GM20431 (cell line): ENCODE results near the gene FAM156B.
"Not testable (repeated sequence)": the region's sequence is repeated elsewhere in the genome, so short reads cannot be mapped to it uniquely, and the experiment has no call there.

ENCODE experiments used
- in situ Hi-C: fragments of 300-500 bp; cut with MseI, MboI; formaldehyde crosslinking; loops from one replicate; pipeline ENCODE4 v1.15.0; 2020; ENCODE audit warnings: low sequenced_read_pairs; ENCODE audit not compliant: unreplicated experiment

FAM156B gene

DNA sequence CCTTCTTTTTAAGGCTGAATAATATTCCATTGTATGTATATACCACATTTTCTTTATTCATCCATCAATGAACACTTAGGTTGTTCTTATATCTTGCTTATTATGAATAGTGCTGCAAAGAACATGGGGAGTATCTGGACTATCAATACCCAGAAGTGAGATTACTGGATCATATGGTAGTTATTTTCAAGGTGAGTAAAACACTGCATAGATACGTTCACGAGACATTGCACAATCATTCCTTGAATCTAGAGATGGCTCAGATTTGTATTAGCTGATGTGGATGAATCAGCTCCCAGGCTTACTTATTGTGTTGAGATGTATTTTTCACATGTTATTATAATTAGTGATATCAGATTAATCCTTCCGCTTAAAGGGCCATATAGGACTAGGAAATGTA, 17.6 kb downstream of the FAM156B start:
- in situ Hi-C loops: not testable (repeated sequence)

DNA sequence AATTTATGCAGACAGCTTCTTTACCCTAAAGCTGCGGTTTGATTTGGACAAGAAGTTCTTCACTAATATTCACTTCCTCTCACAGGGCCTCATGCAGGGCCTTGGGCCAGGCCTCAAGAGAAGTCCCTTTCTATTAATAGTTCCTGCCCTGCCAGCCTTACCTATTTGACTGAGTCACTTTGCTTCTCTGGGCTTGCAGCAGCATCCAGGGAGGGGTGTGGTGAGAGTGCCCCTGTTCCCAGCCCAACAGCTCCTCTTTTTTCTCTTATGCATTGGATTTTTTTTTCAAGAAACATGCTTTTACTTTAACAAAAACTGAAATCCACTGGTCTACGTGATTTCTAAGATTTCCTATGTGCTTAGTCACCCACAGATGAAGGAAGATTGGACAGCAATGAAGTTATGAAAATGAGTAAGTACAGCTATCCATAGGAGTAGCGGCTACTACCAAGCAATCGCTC, 26.7 kb downstream of the FAM156B start:
- in situ Hi-C loops: no loop called here

DNA sequence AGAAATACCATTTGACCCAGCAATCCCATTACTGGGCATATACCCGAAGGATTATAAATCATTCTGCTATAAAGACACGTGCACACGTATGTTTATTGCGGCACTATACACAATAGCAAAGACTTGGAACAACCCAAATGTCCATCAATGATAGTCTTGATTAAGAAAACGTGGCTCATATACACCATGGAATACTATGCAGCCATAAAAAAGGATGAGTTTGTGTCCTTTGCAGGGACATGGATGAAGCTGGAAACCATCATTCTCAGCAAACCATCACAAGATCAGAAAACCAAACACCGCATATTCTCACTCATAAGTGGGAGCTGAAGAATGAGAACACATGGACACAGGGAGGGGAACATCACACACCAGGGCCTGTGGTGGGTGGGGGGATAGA, 33.1 kb downstream of the FAM156B start:
- in situ Hi-C loops: not testable (repeated sequence)

DNA sequence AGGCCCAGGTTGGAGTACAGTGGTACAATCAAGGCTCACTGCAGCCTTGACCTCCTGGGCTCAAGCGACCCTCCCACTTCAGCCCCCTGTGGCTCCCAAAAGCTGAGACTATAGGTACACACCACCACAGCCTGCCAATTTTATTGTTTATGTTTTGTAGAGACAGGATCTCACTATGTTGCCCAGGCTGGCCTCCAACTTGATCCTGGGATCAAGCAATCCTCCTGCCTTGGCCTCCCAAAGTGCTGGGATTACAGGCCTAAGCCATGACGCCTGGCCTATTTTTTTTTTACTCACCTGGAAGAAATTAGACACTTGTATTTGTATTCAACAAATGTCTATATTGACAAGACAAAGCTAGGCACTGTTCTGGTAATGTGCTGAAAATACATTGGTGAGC, 36.1 kb downstream of the FAM156B start:
- in situ Hi-C loops: no loop called here

DNA sequence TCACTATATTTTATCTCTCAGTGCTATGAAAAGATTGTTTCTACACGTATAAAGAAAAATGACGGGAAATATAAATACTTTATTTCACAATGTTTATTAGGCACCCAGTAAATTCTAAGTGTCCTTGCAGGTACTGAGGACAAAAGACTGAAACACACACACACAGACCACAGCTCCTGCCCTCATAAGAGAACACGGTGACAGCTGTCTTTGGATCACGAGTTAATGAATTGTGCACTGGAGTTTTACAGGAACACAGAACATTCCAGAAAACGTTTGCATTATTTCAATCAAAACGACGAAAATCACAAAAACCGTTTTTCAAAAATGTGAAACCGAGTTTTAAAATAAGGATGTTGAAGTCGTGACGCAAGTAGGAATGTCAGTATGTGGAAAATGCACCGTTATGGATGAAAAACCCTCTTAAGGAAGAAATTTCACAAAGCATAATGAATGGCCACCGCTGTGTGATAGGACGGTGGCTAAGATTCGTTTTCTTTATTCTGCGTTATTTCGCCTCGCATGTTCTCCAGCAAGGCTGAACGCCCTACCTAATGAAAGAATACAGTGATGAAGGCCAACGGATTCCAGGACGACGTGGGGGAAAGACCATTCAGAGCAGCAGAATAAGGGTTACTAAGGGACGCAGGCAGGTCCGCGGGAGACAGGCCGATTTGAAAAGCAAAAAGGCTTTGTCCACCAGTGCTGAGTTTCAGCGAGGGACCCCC, 37.0 kb downstream of the FAM156B start:
- in situ Hi-C loops: no loop called here

DNA sequence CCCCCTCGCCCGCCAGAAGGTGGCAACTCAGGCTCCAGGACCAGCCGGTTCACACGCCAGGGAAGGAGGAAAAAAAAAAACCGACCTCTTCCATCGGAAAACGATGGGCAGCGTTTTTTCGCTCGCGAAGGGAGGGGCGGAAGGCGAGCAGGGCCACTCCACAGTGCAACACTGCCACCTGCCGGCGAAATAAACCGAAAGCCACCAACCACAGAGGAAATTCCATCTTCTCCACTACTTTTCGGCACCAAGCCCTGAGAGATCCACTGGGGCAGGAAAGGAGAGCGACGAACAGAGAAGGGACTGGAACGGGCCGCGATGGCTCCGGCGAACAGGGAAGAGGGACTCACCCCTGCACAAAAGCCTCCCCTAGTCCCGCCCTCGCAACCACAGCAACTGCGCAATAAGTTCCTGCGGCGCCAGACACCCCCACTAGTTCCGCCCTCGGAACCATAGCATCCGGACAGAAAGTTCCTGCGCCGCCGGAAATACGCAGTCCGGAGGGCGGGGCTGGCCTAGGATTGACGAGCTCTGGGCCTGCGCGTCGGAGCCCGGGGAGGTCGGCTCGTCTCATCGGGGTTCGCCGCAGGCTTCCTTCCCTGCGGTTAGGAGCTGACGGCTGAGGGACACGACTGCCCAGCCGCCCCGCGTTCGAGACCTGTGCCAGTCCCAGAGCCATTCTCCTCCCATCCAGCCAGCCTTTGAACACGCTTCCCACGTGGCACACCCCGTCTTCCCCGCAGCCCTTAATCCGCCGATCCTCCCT, 37.8 kb downstream of the FAM156B start:
- in situ Hi-C loops: no loop called here

DNA sequence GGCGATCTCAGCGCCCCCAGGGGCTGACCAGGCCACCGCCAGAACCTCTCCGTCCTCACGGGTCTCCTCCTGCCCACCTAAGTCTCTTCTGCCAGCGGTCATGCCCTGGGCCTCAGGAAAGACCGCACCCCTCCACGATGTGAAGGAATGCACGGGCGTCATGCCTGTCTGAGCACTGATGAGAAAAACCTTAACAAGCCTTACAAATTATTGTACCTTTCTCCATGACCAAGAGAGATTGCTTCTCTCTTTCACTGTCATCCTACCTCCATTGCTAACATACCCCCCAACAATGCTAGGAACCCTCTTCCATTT, 38.3 kb downstream of the FAM156B start:
- in situ Hi-C loops: not testable (repeated sequence)

DNA sequence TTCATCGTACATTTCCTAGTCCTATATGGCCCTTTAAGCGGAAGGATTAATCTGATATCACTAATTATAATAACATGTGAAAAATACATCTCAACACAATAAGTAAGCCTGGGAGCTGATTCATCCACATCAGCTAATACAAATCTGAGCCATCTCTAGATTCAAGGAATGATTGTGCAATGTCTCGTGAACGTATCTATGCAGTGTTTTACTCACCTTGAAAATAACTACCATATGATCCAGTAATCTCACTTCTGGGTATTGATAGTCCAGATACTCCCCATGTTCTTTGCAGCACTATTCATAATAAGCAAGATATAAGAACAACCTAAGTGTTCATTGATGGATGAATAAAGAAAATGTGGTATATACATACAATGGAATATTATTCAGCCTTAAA, 43.6 kb downstream of the FAM156B start:
- in situ Hi-C loops: not testable (repeated sequence)

DNA sequence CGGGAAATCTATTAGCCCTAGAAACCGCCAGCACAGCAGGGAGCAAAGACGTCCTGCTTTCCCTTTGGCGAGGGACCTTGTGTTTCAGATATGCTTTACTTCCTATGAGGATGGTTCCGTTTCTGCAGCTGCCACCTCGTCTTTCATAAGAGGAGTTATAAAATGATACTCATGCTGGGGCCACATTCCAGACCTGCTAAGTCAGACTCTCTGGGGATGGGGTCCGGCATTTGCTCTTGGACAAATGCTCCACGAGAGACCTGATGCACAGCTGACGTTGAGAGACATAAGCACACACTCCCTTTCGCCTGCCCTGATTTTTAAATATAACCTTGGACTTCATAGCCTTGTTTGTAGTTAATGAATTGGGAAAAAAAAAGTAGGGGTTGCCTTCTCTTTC, 44.6 kb downstream of the FAM156B start:
- in situ Hi-C loops: not testable (repeated sequence)

DNA sequence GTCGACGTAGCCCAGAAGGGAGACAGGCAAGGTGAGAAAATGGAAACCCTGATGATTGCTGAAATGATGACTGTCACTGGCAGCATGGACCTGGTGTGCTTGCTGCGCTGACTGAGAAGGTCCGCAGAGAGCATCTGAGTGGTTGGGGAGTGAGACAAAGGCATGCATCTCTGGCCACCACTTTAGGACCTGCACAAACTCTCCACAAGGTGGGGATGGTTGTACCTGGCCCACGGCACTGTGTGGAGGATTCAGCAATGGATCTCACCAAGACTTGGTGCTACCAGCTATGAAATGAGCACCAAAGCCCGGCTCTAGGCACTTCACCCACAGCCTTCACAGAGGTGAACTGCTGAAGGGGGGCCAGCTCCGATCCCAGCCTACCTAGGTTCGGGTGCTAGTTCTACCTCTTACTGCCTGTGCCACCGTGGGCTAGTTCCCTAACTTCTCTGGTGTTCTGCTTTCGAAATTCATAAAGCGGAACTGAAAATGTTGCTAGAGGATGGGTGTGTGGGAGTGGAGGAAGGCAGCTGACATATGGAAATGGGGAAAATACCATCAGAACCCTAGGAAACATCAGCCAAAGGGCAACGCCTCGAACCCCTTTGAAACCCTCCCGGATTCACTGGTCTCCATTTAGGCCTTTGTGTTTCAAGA, 48.8 kb downstream of the FAM156B start:
- in situ Hi-C loops: not testable (repeated sequence)

DNA sequence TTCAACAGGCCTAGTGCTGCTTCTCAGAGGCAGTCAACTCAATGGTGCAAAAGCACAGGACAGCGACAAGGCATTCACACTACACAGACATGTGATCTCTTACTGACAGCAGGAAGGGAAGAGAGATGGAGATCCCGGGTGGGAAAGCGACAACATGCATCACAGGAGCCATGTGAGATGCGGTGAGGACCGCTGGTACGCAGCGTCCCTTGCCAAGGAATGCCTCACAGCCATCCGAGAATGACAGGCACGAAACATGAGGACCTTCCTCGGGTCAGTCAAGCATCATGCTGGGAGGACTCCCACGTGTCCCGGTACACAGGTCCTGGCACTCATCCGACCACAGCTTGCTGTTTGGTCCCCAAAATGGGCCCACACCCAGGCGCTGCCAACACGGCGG, 50.4 kb downstream of the FAM156B start:
- in situ Hi-C loops: not testable (repeated sequence)

DNA sequence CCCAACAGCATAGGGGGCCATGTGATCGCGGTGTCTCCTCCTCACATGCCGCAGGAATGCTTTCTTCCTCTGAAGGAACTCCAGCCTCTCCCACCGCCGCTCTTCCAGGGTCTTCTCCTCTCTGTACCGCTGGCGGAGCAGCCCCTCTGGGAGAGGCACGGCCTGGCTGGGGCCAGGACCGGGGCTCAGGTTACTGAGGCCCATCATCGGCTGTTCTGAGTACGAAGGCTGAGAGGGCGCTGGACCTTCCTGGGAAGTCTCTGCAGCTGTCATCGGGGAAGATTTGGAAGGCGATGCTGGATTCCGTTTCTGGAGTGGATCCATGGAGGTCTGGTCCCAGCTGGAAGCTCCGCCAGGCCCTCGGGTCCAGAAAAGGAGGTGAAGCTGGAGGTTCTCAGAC, 51.1 kb downstream of the FAM156B start:
- in situ Hi-C loops: not testable (repeated sequence)

DNA sequence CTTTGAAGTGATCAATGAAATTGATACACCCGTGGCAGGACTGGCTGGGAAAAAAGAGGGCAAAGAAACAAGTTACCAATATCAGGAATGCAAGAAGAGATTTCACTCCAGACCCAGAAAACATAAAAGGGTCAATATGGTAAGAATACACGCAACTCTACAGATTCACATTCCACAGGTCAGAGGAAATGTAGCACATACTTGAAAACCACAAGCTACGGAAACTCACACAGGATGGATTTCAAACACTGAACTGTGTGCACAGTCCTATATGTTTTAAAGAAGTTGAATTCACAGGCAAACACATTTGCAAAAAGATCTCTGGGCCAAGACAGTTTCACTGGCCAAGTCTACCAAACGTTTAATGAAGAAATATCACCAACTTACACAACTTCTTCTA, 52.2 kb downstream of the FAM156B start:
- in situ Hi-C loops: not testable (repeated sequence)

DNA sequence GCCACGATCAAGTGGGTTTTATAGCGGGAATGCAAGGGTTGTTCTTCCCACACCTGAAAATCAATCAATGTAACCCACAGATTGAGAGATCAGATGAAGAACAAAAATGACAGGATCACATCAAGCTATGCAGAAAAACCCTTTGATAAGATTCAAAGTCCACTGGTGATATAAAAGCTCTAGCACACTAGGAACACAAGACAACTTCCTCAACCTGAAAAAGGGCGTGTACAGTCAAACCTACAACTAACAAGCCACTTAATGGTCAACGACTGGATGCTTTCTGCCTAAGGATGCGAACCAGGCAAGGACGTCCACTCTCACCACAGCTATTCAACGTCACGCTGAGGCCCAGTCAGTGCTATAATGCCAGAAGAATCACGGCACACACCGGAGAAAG, 52.8 kb downstream of the FAM156B start:
- in situ Hi-C loops: not testable (repeated sequence)
